A172 (cell line): ENCODE measurements around the gene TBPL2. TPM values are rescaled to one million over a fixed set of nuclear protein-coding genes. Genes with fewer than 3 reads are reported as not detected.
A peak's percentile ranks its signal among the peaks of the same experiment; 100 is the strongest.
"Not testable (repeated sequence)": the region's sequence is repeated elsewhere in the genome, so short reads cannot be mapped to it uniquely, and the experiment has no call there.

Experiments
- DNase-seq: peaks from one replicate; pipeline ENCODE4 v3.0.0-alpha.2; 2015; ENCODE audit warnings: low spot score
- total RNA-seq: library from RNA; depleted of rRNA; stranded (reverse); fragments of >200 nt; shearing (Covaris generic); gene quantifications from 2 replicates; pipeline ENCODE4 v1.2.3, GENCODE V29; 2014; rRNA removed

Gene TBPL2
- total RNA-seq: not detected in 2 replicates

DNA sequence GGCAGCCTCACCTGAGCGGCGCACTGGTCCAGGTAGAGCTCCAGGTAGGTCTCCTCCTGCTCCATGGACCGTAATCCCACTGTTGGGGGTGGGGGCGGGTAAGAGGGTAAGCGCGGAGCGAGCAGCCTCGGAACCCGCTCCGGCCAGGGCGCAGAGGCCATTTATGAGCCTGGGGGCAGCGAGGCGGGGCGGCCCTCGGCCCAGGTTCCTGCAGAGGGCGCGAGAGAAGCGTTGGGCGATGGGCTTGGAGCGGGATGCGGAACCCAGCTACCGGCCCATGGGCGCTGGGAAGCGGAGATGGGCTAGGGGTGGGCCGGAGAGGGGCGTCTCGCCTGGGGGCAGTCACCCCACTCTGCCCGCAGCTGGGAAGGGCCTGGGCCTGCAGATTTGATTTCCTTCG, at the start of gene TBPL2:
TSS of gene TBPL2 (minus strand) at position 232 of the 400 bp plus-strand sequence. CDS start at position 65, 167 bp downstream.
- no peak for DNase-seq

DNA sequence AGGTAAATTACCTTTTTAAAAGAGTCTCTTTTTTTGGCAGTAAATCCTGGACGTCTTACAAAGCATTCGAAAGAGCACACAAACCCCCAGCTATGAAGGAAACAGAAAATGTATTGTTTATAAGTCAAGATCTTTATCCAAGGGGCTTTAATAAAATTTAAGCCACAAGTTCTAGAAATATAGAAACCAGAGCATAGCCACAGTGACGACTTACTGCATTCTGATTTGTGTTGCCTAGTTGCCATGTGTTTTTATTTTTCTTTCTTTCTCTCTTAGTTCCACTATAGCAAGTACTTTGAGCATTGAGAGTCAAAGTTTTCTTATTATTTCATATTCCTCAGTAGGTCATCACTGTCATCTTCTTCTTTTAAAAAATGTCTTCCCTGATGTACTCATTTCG, 47.8 kb upstream of the TBPL2 start:
- no peak for DNase-seq

- DNase-seq: no peak
These were observed 42.7 kb upstream of the TBPL2 start for GRCh38 chr14:55482936-55483605.

DNA sequence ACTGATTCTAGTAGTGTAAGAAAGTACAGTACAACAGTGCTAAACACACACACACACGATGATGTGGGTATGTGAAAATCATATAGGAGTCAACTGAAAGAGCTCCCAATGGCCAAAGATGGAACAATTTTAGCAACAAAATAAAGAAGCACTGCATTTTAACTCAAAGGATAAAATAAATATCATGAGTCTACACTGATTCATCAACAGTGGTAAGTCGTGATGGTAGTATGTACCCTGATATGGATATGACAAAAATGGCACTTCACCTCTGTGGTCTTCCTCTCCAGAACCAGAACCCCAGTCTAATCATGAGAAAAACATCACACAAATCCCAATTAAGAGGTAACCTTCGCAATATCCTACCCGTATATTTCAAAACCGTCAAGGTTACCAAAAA, 41.4 kb upstream of the TBPL2 start:
- DNase-seq: no peak

DNA sequence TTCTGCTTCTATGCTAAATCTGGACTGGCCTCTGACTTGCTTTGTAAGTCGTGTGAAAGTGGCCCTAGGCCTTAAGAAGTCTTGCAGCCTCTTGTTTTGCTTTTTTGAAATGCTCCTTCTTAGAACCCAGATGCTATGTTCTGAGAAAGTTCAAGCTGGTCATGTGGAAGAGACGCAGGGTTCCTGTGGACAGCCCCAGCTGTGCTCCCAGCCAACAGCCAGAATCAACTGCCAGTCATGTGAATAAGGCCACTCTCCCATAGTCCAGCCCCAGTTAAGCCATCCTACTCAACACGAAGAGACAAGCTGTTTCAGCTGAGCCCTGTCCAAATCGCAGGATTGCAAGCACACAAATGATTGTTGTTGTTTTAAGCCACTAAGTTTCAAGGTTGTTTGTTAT, 37.3 kb upstream of the TBPL2 start:
- no peak for DNase-seq

DNA sequence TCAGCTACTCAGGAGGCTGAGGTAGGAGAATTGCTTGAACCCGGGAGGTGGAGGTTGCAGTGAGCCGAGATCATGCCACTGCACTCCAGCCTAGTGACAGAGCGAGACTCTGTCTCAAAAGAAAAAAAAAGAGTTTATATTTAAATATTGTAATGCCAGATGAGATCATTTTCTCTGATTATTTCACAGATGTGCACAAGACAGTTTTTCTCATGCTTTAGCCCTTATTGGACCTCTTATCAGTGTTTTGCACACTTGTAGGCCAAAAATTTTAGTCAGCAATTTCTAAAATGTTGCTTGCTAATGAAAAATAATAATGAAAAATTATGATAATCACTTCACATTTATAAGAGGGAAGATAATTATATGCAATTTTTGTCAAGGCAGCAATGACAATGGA, 36.0 kb upstream of the TBPL2 start:
- not testable (repeated sequence) for DNase-seq

DNA sequence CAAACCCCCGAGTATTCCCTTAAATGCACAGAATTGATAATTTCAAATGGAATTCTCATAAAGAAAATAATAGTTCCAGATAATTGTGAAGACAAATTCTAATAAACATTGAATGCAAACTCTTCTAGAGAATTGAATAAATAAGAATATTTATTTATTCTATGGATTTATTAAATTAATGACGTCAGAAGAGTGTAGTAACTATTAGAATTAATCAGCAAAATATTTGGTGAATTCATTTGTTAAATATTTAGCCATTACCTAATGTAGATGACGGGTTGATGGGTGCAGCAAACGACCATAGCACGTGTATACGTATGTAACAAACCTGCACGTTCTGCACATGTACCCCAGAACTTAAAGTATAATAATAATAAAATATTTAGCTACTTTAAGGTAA, 33.4 kb upstream of the TBPL2 start:
- DNase-seq: no peak

- DNase-seq: no peak
These were observed 29.6 kb upstream of the TBPL2 start for GRCh38 chr14:55470025-55470424.

GRCh38 chr14:55467307-55467706, 26.9 kb upstream of the TBPL2 start:
- DNase-seq: no peak

- peak; percentile 33 for DNase-seq
These were observed 18.5 kb upstream of the TBPL2 start for GRCh38 chr14:55458800-55459515.

- DNase-seq: no peak
These were observed 17.1 kb upstream of the TBPL2 start for GRCh38 chr14:55457496-55457895.

- not testable (repeated sequence) for DNase-seq
These were observed 16.0 kb upstream of the TBPL2 start for GRCh38 chr14:55456411-55456810.

DNA sequence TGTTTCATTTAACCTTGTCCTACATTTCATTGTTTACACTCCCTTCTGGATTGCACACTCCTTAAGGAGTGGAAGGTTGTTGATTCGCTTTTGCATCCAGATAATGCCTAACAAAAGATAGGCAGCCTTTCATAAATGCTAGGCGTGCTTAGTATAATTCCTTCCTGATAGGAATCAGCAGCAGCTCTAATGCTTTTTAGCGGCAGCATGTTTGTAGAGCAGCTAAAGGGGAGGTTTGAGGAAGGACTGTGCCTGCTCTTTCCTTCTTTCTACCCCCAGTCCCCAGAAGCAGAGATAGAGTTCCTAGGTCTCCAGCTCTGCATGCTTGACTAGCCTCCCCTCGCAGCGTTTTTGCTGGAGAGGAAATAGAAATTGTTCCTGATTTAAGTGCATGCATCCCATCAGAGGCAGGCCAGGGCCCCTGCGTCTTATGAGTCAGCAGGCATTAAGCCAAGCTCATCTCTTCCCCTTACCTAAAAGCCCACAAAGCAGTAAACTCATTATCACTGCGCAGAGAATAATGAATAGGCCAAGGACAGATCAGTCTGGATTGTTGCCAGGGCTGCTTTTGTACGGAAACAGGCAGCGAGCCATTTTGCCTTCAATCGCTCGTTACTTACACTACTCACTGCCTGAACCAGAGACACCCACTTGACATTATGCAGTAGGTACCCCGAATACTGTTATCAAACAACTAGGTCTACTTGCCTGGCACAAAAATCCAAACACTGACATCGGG, 14.0 kb upstream of the TBPL2 start:
- peak; percentile 75 for DNase-seq

- DNase-seq: no peak
These were observed 11.5 kb upstream of the TBPL2 start for GRCh38 chr14:55451950-55452349.

- no peak for DNase-seq
These were observed 11.0 kb upstream of the TBPL2 start for GRCh38 chr14:55451398-55451797.

GRCh38 chr14:55450987-55451386, 10.6 kb upstream of the TBPL2 start:
- no peak for DNase-seq

DNA sequence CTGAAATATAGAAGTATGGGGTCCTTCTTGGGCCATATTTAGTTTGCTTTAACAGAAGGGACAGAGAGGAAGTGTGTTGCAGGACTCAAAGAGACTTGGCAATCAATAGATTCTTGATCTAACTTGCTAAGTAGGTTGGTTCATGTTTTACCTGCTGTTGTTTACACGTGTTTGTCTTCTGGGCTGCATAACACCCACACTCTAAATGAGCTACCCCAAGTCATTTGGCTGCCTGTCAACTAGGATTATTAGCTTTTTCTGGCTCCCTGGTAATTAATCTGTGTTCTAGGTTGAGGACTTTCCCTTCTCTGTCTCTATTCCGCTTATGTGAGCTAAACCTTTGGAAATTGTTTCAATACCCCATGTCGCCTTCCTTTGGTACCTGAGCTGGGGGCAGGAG, 10.1 kb upstream of the TBPL2 start:
- DNase-seq: no peak

GRCh38 chr14:55450124-55450523, 9.7 kb upstream of the TBPL2 start:
- DNase-seq: no peak

DNA sequence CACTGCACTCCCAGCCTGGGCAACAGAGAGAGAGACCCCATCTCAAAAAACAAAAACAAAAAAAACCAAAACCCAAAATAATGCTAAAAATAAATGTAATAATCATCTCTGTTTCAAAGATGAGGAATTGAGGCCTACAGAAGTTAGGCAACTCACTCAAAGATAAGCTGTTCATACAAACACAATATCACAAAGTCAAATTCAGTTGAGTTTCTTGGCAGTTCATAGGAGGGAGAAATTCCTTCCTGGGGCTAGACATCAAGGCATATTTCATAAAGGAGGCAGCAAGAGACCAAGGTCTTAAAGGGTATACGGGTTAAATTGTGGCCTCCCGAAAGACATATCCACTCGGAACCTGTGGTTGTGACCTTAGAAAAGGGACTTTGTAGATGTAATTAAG, 8.7 kb upstream of the TBPL2 start:
- no peak for DNase-seq

GRCh38 chr14:55448141-55448614, 7.8 kb upstream of the TBPL2 start:
- DNase-seq: peak; percentile 96

- peak; percentile 63 for DNase-seq
These were observed 6.4 kb upstream of the TBPL2 start for GRCh38 chr14:55446833-55447232.

GRCh38 chr14:55446127-55446736, 5.8 kb upstream of the TBPL2 start:
- DNase-seq: peak; percentile 63
